NCI-H146 treated with DMSO at 0.1 percent for 48 hours (cell line): Measurements from ENCODE around the gene IL17RB.

Experiments used
- DNase-seq: peaks from one replicate; lab custom pipeline; 2025; ENCODE audit not compliant: unreplicated experiment; lab: John Stamatoyannopoulos, UW

The IL17RB gene

GRCh38 chr3:53828581-53828980 lies 17.8 kb upstream of the IL17RB start:
- no peak for DNase-seq

- DNase-seq: no peak
Measured at GRCh38 chr3:53829605-53830004, 16.8 kb upstream of the IL17RB start.

GRCh38 chr3:53830944-53831343 lies 15.4 kb upstream of the IL17RB start:
- DNase-seq: no peak

- no peak for DNase-seq
Measured at GRCh38 chr3:53833053-53833645, 13.2 kb upstream of the IL17RB start.

GRCh38 chr3:53833700-53834099 lies 12.7 kb upstream of the IL17RB start:
- DNase-seq: no peak

GRCh38 chr3:53834429-53835095 lies 11.8 kb upstream of the IL17RB start:
- no peak for DNase-seq

GRCh38 chr3:53835257-53835656 lies 11.1 kb upstream of the IL17RB start:
- no peak for DNase-seq

- no peak for DNase-seq
Measured at GRCh38 chr3:53836084-53836872, 10.1 kb upstream of the IL17RB start.

- DNase-seq: no peak
Measured at GRCh38 chr3:53837331-53837730, 9.0 kb upstream of the IL17RB start.

GRCh38 chr3:53841296-53841695 lies 5.1 kb upstream of the IL17RB start:
- DNase-seq: no peak

GRCh38 chr3:53842436-53843194 lies 3.8 kb upstream of the IL17RB start:
- no peak for DNase-seq

GRCh38 chr3:53843195-53844177 lies 2.9 kb upstream of the IL17RB start:
- no peak for DNase-seq

- DNase-seq: no peak
Measured at GRCh38 chr3:53844262-53845102, 1.9 kb upstream of the IL17RB start.

GRCh38 chr3:53845103-53845880 lies 1.1 kb upstream of the IL17RB start:
- no peak for DNase-seq

GRCh38 chr3:53845881-53846133 lies 561 bp upstream of the IL17RB start:
- DNase-seq: no peak

GRCh38 chr3:53846851-53847155 lies 435 bp downstream of the IL17RB start:
- DNase-seq: no peak

GRCh38 chr3:53849916-53850315 lies 3.5 kb downstream of the IL17RB start:
- no peak for DNase-seq

- no peak for DNase-seq
Measured at GRCh38 chr3:53850895-53851294, 4.5 kb downstream of the IL17RB start.

GRCh38 chr3:53856964-53857363 lies 10.6 kb downstream of the IL17RB start:
- DNase-seq: no peak
